HFFc6 (cell line): ENCODE measurements around the gene FRYL. TPM values are rescaled to one million over a fixed set of nuclear protein-coding genes. Genes with fewer than 3 reads are reported as not detected.

Source experiments
- DNase-seq: peaks from one replicate; pipeline ENCODE4 v3.0.0-alpha.2; 2018
- H3K27ac Mint-ChIP-seq: 2 replicates; pipeline ENCODE4 v1.8.0; 2020; ENCODE audit warnings: mild to moderate bottlenecking, mixed read lengths
- H3K27me3 Mint-ChIP-seq: 2 replicates; pipeline ENCODE4 v1.8.0; 2021; ENCODE audit warnings: mild to moderate bottlenecking, moderate library complexity, mixed read lengths; ENCODE audit not compliant: insufficient read depth
- H3K36me3 Mint-ChIP-seq: 2 replicates; pipeline ENCODE4 v1.8.0; 2021; ENCODE audit warnings: low read depth, mixed read lengths
- H3K4me1 Mint-ChIP-seq: 2 replicates; pipeline ENCODE4 v1.8.0; 2020; ENCODE audit warnings: low read depth, mixed read lengths
- H3K4me3 Mint-ChIP-seq: 2 replicates; pipeline ENCODE4 v1.8.0; 2020; ENCODE audit warnings: mild to moderate bottlenecking, moderate library complexity, mixed read lengths
- H3K9me3 Mint-ChIP-seq: 2 replicates; pipeline ENCODE4 v1.8.0; 2020; ENCODE audit warnings: mild to moderate bottlenecking, mixed read lengths
- total RNA-seq, 6 experiments: library from RNA; stranded (reverse); fragmentation: NEBNext Ultra II Directional; extraction: Animal tissue kit (Norgen Biotek cat#: 25700); gene quantifications; 2 replicates in 1 of 6; 3 replicates in 5 of 6; pipeline ENCODE4 v1.2.3, GENCODE V29; 2021
- TF ChIP-seq, protein P1 (sequence below): fragments of 200-600 bp; sonication (generic); IDR thresholded peaks from 2 replicates; pipeline ENCODE4 v1.5.0; 2021; ENCODE audit warnings: antibody characterized with exemption, mild to moderate bottlenecking

The FRYL gene
- total RNA-seq, 6 experiments from 2014 or later: 29.0 to 32.8 (median 30.4) TPM

DNA sequence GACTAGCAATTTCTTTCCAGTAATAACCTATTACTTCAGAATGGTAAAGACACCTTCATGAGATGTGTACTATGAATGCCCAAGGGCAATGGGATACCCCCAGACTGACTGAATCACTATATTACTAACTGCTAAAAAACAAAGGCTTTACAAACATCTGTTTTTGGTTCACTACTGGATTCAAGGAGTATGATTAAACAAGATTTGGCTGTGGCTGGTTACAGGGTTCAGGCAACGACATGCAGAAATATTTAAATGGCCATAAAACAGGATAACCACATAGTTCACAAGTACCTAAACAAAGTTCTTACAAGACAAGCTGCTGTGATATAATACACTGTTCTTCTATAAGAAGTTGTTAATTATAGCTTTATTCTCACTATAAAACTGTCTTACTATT, 128.2 kb downstream of the FRYL start:
- Mint-ChIP-seq H3K36me3 (no peaks in the 10 kb centered on the region), H3K27me3 (no peaks in the 10 kb centered on the region), H3K9me3 (no peaks in the 10 kb centered on the region), H3K4me3 (no peak overlapping the region), H3K4me1 (peaks cover 36% of the 10 kb centered on the region), H3K27ac (peak overlapping the region; percentile 9; the same call in 1 of the 2 replicates)
- DNase-seq: peak; percentile 45
- TF ChIP-seq, protein P1, sequence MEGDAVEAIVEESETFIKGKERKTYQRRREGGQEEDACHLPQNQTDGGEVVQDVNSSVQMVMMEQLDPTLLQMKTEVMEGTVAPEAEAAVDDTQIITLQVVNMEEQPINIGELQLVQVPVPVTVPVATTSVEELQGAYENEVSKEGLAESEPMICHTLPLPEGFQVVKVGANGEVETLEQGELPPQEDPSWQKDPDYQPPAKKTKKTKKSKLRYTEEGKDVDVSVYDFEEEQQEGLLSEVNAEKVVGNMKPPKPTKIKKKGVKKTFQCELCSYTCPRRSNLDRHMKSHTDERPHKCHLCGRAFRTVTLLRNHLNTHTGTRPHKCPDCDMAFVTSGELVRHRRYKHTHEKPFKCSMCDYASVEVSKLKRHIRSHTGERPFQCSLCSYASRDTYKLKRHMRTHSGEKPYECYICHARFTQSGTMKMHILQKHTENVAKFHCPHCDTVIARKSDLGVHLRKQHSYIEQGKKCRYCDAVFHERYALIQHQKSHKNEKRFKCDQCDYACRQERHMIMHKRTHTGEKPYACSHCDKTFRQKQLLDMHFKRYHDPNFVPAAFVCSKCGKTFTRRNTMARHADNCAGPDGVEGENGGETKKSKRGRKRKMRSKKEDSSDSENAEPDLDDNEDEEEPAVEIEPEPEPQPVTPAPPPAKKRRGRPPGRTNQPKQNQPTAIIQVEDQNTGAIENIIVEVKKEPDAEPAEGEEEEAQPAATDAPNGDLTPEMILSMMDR: no peak

DNA sequence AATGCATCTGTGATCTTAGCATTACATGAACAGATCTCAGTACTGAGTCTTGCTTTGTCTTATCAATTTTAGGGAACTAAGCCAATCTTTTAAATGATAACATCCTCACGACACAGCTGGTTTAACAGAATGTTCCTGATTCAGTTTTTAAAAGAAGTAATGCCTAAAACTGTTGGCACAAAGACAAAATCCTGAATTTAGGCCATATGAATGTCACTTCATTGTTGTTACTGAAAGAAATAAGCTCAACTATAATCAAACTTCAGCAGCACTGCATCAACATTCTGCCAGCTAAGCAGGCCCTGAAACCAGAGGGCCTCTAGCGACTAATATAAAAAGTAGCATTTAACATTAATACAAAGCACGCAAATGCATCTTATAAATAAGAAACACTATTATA, 130.6 kb downstream of the FRYL start:
- TF ChIP-seq, protein P1: no peak
- DNase-seq: no peak
- Mint-ChIP-seq H3K4me1 (peaks cover 38% of the 10 kb centered on the region), H3K36me3 (no peaks in the 10 kb centered on the region), H3K4me3 (no peak overlapping the region), H3K27me3 (no peaks in the 10 kb centered on the region), H3K27ac (no peak overlapping the region), H3K9me3 (no peaks in the 10 kb centered on the region)

DNA sequence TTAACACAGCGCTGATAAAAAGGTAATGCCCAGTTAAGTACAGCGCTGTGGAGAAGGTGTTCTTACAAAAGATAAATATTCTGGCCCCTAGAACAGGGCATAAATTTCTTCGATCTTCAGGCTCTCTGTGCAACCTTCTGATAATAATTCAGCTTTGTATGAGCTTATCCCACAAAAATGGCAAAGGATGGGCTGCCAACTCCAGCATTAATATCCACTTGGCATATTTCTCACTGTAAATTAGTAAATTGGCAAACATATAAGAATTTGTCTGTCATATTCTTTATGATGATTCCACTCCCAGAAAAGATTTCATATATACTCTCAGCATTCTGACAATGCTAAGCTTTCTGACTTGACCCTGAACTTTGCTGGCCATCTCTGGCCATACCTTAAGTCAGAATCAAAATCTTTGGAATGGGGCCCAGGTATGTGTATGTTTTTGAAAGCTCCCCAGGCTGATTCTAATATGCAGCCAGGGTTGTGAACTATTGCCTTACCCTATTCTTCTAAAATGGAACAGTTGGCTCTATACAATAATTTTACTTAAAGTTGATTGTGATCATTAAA, 134.8 kb downstream of the FRYL start:
- TF ChIP-seq, protein P1: no peak
- peaks cover 31% of the 10 kb centered on the region for H3K4me1 Mint-ChIP-seq
- no peak for DNase-seq
- H3K27ac Mint-ChIP-seq: no peak overlapping the region
- no peaks in the 10 kb centered on the region for H3K27me3 Mint-ChIP-seq
- no peaks in the 10 kb centered on the region for H3K9me3 Mint-ChIP-seq
- no peaks in the 10 kb centered on the region for H3K36me3 Mint-ChIP-seq
- H3K4me3 Mint-ChIP-seq: no peak overlapping the region

DNA sequence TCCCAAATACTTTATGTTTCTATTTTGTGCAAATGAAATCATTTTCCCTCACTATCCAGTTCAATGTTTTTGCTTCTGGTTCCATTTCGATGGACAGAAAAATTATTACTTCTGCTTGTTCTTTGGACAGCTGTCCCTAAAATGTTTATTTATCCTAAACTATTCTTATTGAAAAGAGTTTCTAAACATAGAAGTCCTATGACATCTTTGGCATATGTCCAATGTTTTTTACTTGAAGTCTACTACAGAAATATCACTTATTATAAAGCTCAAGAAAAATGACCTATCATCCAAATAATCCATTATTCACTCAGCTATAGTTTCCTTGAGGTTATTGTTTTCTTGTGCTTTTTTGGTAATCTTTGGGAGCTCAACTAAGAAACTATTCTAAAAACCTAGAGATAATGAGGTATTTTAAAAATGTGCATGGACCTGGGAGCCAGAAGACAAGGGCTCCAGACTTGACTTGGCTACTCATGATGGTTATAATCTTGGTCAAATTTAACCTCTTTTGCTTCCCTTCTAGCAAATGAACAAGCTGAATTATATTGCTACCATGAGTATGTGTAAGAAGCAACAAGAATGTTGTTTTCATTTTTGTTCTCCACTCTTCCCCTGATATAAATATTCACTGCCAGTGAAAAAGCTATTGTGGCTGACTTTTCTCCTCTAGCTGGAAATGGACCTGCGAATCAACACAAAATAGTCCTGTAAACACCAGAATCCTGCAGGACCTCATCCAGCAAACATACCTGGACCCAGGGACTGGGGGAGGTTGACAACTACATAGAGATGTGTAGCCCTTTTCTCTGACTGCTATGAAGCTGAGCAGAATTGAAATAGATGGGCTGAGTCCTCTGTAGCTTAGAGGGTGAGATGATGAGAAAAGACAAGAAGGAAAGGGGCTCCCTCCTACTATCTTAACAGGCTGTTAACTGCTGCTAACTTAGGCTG, 137.4 kb downstream of the FRYL start:
- H3K4me3 Mint-ChIP-seq: no peak overlapping the region
- no peaks in the 10 kb centered on the region for H3K27me3 Mint-ChIP-seq
- no peaks in the 10 kb centered on the region for H3K9me3 Mint-ChIP-seq
- no peak overlapping the region for H3K27ac Mint-ChIP-seq
- TF ChIP-seq, protein P1: no peak
- peaks cover 43% of the 10 kb centered on the region for H3K4me1 Mint-ChIP-seq
- no peaks in the 10 kb centered on the region for H3K36me3 Mint-ChIP-seq
- no peak for DNase-seq

DNA sequence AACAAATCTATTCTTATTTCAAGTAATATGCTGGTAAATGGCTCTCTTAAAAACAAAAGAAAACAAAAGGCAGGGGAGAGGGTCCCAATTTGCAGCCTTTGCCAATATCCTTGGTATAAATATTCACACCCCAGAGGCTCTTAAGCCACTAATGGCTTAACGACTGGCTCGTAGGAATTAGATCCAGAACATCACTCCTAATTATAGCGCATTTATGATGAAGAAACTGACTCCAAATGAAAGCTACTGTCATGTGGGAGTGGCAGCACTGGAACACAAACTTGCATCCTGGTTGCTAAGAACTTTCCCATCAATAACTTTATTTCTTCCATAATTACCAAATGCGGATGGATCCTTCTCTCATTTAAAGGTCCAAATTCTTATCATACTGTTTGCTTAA, 138.7 kb downstream of the FRYL start:
- no peak overlapping the region for H3K4me3 Mint-ChIP-seq
- H3K9me3 Mint-ChIP-seq: no peaks in the 10 kb centered on the region
- H3K27me3 Mint-ChIP-seq: no peaks in the 10 kb centered on the region
- no peak for DNase-seq
- no peak overlapping the region for H3K27ac Mint-ChIP-seq
- H3K36me3 Mint-ChIP-seq: no peaks in the 10 kb centered on the region
- peaks cover 43% of the 10 kb centered on the region for H3K4me1 Mint-ChIP-seq
- TF ChIP-seq, protein P1: no peak
